Loucy (cell line): ENCODE results near the gene BICRA.

Experiments
- H2AFZ ChIP-seq: fragments of 200-600 bp; sonication (generic); 2 replicates; pipeline ENCODE4 v1.6.0; 2016; ENCODE audit warnings: antibody characterized with exemption, mild to moderate bottlenecking, low read length, moderate library complexity
- H3F3A ChIP-seq: fragments of 200-600 bp; 2 replicates; pipeline ENCODE4 v1.6.0; 2016; ENCODE audit warnings: antibody characterized with exemption, low read depth, mild to moderate bottlenecking
- H3K27me3 ChIP-seq: fragments of 200-600 bp; sonication (generic); 2 replicates; pipeline ENCODE4 v1.6.1; 2014; ENCODE audit warnings: low read length, mild to moderate bottlenecking; ENCODE audit not compliant: insufficient read depth, poor library complexity, severe bottlenecking
- H3K36me3 ChIP-seq: fragments of 200-600 bp; sonication (generic); 2 replicates; pipeline ENCODE4 v1.6.1; 2016; ENCODE audit warnings: low read length; ENCODE audit not compliant: insufficient read depth
- H3K4me1 ChIP-seq: fragments of 200-600 bp; sonication (generic); 2 replicates; pipeline ENCODE4 v1.5.1; 2014; ENCODE audit warnings: low read length, mild to moderate bottlenecking; ENCODE audit not compliant: insufficient read depth, poor library complexity, severe bottlenecking
- H3K4me2 ChIP-seq: fragments of 200-600 bp; sonication (generic); 2 replicates; pipeline ENCODE4 v1.6.0; 2014; ENCODE audit warnings: antibody characterized with exemption, low read length, low read depth, mild to moderate bottlenecking; ENCODE audit not compliant: poor library complexity, severe bottlenecking
- H3K4me3 ChIP-seq: fragments of 200-600 bp; sonication (generic); 2 replicates; pipeline ENCODE4 v1.5.1; 2014; ENCODE audit warnings: low read length, mild to moderate bottlenecking, mixed read lengths; ENCODE audit not compliant: poor library complexity, severe bottlenecking
- H3K79me2 ChIP-seq: fragments of 200-600 bp; sonication (generic); 2 replicates; pipeline ENCODE4 v1.6.1; 2014; ENCODE audit warnings: low read length; ENCODE audit not compliant: insufficient read depth
- H3K9ac ChIP-seq: fragments of 200-600 bp; sonication (generic); 2 replicates; pipeline ENCODE4 v1.6.0; 2014; ENCODE audit warnings: mild to moderate bottlenecking, low read depth, low read length, moderate library complexity; ENCODE audit not compliant: poor library complexity, severe bottlenecking
- H3K9me2 ChIP-seq: fragments of 200-600 bp; sonication (generic); replicated peaks from 2 replicates; pipeline ENCODE4 v1.6.1; 2016; ENCODE audit warnings: low read depth, low read length, mixed read lengths
- H3K9me3 ChIP-seq: fragments of 200-600 bp; sonication (generic); 2 replicates; pipeline ENCODE4 v1.6.1; 2014; ENCODE audit warnings: mild to moderate bottlenecking, antibody characterized with exemption, low read length, low read depth; ENCODE audit not compliant: insufficient read depth
- H4K20me1 ChIP-seq: fragments of 200-600 bp; sonication (generic); 2 replicates; pipeline ENCODE4 v1.6.0; 2014; ENCODE audit warnings: antibody characterized with exemption, low read length, mild to moderate bottlenecking; ENCODE audit not compliant: insufficient read depth, poor library complexity, severe bottlenecking
- CTCF ChIP-seq: fragments of 200-600 bp; sonication (generic); conservative IDR thresholded peaks from 2 replicates; pipeline ENCODE4 v1.5.1; 2014; ENCODE audit warnings: mild to moderate bottlenecking, antibody characterized with exemption, low read length
- EZH2phosphoT487 ChIP-seq: fragments of 200-600 bp; IDR thresholded peaks from 2 replicates; pipeline ENCODE4 v1.6.1; 2018; ENCODE audit warnings: antibody characterized with exemption, mild to moderate bottlenecking, moderate library complexity, borderline replicate concordance

BICRA gene

DNA sequence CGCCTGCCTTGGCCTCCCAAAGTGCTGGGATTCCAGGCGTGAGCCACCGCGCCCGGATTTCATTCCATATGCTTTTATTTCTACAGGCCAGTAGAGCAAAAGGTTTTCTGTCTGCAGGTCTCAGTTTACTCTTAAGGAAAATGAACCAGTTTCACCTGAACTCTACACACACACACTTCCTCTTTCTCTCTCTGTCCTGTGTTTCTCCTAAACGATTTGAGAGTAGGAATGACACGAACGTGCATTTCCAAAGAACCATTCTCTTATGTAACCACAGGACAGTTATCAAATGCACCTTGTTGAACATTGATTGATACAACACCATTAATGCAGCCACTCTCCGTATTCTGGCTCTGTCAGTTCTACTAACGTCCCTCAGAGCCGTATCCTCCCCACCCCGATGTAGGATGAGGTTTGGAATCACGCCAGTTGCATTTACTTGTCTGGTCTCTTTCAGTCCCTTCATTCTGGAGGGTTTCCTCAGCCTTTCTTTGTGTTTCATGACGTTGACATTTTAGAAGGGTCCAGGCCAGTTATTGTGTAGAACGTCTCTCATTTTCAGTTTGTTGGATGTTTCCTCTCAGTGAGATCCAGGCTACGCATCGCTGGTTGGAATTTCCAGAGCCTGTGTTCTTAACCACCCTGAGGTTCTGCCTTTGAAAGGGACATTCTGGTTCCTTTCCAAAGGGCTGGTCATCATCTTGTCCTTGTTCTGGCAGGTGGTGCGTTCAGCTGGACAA lies 36.0 kb downstream of the BICRA start:
- Histone ChIP-seq H3K4me2 (no peak overlapping the region), H3K9me3 (no peaks in the 10 kb centered on the region), H3K79me2 (peaks cover 59% of the 10 kb centered on the region), H3K9me2 (no peaks in the 10 kb centered on the region), H3K9ac (no peak overlapping the region), H3K4me3 (no peak overlapping the region), H3K36me3 (no peaks in the 10 kb centered on the region; the same call in 1 of the 2 replicates), H3F3A (no peaks in the 10 kb centered on the region), H2AFZ (no peak overlapping the region), H3K4me1 (no peaks in the 10 kb centered on the region), H3K27me3 (no peaks in the 10 kb centered on the region), H4K20me1 (peaks cover 23% of the 10 kb centered on the region)
- TF ChIP-seq EZH2phosphoT487 = no peak
- TF ChIP-seq CTCF = no peak

- H3K79me2 ChIP-seq = peaks cover 68% of the 10 kb centered on the region; the same call in 1 of the 2 replicates
These were observed 38.0 kb downstream of the BICRA start for GRCh38 chr19:47646924-47647323.

GRCh38 chr19:47649588-47649987 lies 40.7 kb downstream of the BICRA start:
- no peaks in the 10 kb centered on the region for H3K9me3 ChIP-seq
- H3K27me3 ChIP-seq = no peaks in the 10 kb centered on the region
- peaks cover 26% of the 10 kb centered on the region for H4K20me1 ChIP-seq
- no peaks in the 10 kb centered on the region for H3K4me1 ChIP-seq
- no peak overlapping the region for H3K4me2 ChIP-seq
- no peak overlapping the region for H3K9ac ChIP-seq
- H3K79me2 ChIP-seq = peaks cover 60% of the 10 kb centered on the region; the same call in 1 of the 2 replicates
- H3K9me2 ChIP-seq = no peaks in the 10 kb centered on the region
- H2AFZ ChIP-seq = no peak overlapping the region
- no peaks in the 10 kb centered on the region for H3F3A ChIP-seq
- no peaks in the 10 kb centered on the region; the same call in 1 of the 2 replicates for H3K36me3 ChIP-seq
- TF ChIP-seq EZH2phosphoT487 (no peak), CTCF (no peak)
- no peak overlapping the region for H3K4me3 ChIP-seq

More at GRCh38 chr19:47646924-47647323, 38.0 kb downstream of the BICRA start:
- Histone ChIP-seq H4K20me1 (peaks cover 22% of the 10 kb centered on the region), H3K9ac (no peak overlapping the region), H3K9me2 (no peaks in the 10 kb centered on the region), H3K36me3 (no peaks in the 10 kb centered on the region; the same call in 1 of the 2 replicates), H2AFZ (no peak overlapping the region), H3K4me1 (no peaks in the 10 kb centered on the region), H3K4me2 (no peak overlapping the region), H3K4me3 (no peak overlapping the region), H3K27me3 (no peaks in the 10 kb centered on the region), H3K9me3 (no peaks in the 10 kb centered on the region), H3F3A (no peaks in the 10 kb centered on the region)
- TF ChIP-seq CTCF (no peak), EZH2phosphoT487 (no peak)
